Activated naive CD4-positive, alpha-beta T cell treated with anti-CD3 and anti-CD28 coated beads for 36 hours (primary cell): ENCODE data around the gene LIF. TPM values are rescaled to one million over a fixed set of nuclear protein-coding genes. Genes with fewer than 3 reads are reported as not detected.

ENCODE experiments used
- CTCF ChIA-PET: fragments of 350-600 bp; sonication (Branson Sonifier 250); formaldehyde crosslinking; loops from one replicate; lab custom pipeline; 2021; ENCODE audit warnings: antibody characterized with exemption; lab: Charles Lee
- DNase-seq: peaks from one replicate; pipeline ENCODE4 v3.0.0-alpha.2; 2020
- H3K27ac Mint-ChIP-seq: one replicate; pipeline ENCODE4 v1.8.0; 2021; ENCODE audit warnings: mild to moderate bottlenecking, mixed read lengths
- H3K27me3 Mint-ChIP-seq: one replicate; pipeline ENCODE4 v1.8.0; 2021; ENCODE audit warnings: low read depth, mixed read lengths
- H3K36me3 Mint-ChIP-seq: one replicate; pipeline ENCODE4 v1.8.0; 2021; ENCODE audit warnings: low read depth, mixed read lengths
- H3K4me1 Mint-ChIP-seq: one replicate; pipeline ENCODE4 v1.8.0; 2021; ENCODE audit warnings: low read depth, mixed read lengths
- H3K4me3 Mint-ChIP-seq: one replicate; pipeline ENCODE4 v1.8.0; 2021; ENCODE audit warnings: mild to moderate bottlenecking, moderate library complexity, mixed read lengths
- H3K9me3 Mint-ChIP-seq: one replicate; pipeline ENCODE4 v1.8.0; 2021; ENCODE audit warnings: mixed read lengths
- intact Hi-C: fragments of 100-400 bp; cut with micrococcal nuclease; formaldehyde crosslinking; loops from one replicate; pipeline ENCODE4 v1.15.1; 2023
- total RNA-seq, 2 experiments: library from RNA; stranded (reverse); gene quantifications; one replicate each; pipeline ENCODE4 v1.2.3, GENCODE V29; 2021

LIF gene
- total RNA-seq, 2 experiments from 2014 or later, result 111 to 115 TPM

DNA sequence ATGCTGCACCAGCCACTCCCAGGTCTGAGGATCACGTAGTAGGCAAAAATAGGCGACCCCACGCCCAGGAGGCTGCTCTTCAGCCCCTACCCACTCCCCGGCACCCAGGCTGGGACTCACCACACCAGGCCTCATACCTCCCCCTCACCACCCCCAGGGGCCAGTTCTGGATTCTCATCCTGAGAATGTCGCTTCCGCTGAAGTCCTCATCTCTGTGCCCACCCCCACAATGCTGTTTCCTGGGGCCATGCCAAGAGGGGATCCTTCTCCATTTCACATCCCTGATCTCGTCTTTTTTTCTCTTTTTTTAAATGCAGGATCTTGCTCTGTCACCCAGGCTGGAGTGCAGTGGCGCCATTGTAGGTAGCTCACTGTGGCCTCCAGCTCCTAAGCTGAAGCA, 21.8 kb upstream of the LIF start:
- Mint-ChIP-seq H3K27ac (peak overlapping the region; percentile 98), H3K36me3 (peaks cover 49% of the 10 kb centered on the region), H3K4me1 (peaks cover 30% of the 10 kb centered on the region), H3K27me3 (no peaks in the 10 kb centered on the region), H3K4me3 (peak overlapping the region; percentile 99), H3K9me3 (no peaks in the 10 kb centered on the region)
- no peak for DNase-seq
- intact Hi-C loops, result loop anchor here (5.0 to 10.0 kb wide), 3 partner anchors 324 to 664 kb away; partner anchors contain the start of genes NF2, PES1, UQCR10 and ZMAT5
- CTCF ChIA-PET, result interaction anchor here (0.6 to 2.6 kb wide), 4 partner anchors 13 to 162 kb away, joined by 3 to 14 read pairs (median 4); no protein-coding TSS in a partner anchor

GRCh38 chr22:30267382-30268302, 21.1 kb upstream of the LIF start:
- Mint-ChIP-seq H3K4me3 (peak overlapping the region; percentile 99), H3K4me1 (peaks cover 36% of the 10 kb centered on the region), H3K9me3 (no peaks in the 10 kb centered on the region), H3K27me3 (no peaks in the 10 kb centered on the region), H3K36me3 (peaks cover 55% of the 10 kb centered on the region), H3K27ac (peak overlapping the region; percentile 98)
- DNase-seq, result peak; percentile 76
- CTCF ChIA-PET, result interaction anchor here (0.6 to 2.6 kb wide), 6 partner anchors 10 to 329 kb away, joined by 3 to 14 read pairs (median 4); no protein-coding TSS in a partner anchor
- intact Hi-C loops, result loop anchor here (1.0 to 10.0 kb wide), 5 partner anchors 8 to 663 kb away; partner anchors contain the start of genes LIF, NF2, PES1 and UQCR10

DNA sequence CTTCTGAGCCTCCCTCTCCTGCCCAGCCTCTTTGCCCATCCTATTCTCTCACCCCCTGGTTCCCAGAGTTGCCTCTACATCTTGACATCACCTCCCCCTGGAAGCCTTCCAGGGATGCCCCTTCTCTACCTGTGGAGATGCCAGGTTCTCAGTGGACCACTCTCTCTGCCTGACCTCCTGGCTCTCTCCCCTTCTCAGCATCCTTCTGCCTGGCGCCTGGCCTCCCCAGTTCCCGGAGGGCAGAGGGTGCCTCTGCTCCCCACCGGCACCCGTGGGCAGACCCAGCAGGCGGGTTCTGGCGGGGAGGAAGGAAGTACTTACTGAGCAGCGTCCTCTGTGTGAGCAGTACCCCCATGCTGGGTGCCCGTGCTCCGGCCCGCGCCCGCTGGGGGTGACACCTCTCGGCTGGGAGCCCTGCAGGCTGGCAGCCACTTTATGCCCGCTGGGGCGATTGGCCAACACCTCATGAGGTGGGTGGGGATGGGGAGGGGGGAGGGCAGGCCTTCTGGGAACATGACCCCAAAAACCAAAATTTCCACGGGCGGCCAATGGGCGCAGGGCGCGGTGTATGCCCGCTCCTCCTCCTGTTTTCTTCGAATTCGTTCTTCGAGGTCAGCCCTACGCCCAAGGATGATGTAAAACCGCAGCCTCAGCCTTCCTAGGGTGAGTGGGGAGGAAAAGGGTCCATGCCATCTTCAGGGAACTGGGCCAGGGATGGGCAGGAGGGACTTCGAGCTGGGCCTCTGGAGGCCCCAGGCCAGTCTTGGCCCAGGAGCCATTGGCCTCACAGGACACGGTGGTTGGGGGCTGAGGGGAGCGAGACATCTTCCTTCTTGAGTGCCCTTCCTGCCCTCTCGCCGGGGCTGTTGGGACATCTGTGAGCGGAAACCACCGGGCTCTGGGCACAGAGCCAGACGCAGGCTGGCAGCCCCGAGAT, 20.2 kb upstream of the LIF start, which contains the start of gene OSM:
Gene OSM, minus strand, starts transcription at position 407 of the 937 bp plus-strand sequence. Its CDS starts 52 bp downstream, at position 355.
- intact Hi-C loops, result loop anchor here (1.0 to 10.0 kb wide), 5 partner anchors 9 to 662 kb away; partner anchors contain the start of genes LIF, NF2, PES1 and UQCR10
- Mint-ChIP-seq H3K27ac (peak within 1 kb of the TSS; percentile 98), H3K36me3 (peaks cover 61% of the 10 kb centered on the region), H3K4me3 (peak within 1 kb of the TSS; percentile 99), H3K9me3 (no peaks in the 10 kb centered on the region), H3K4me1 (peaks cover 42% of the 10 kb centered on the region), H3K27me3 (no peaks in the 10 kb centered on the region)
- CTCF ChIA-PET, result interaction anchor here (0.6 to 2.6 kb wide), 4 partner anchors 11 to 328 kb away, joined by 3 to 14 read pairs (median 4); no protein-coding TSS in a partner anchor
- peak; percentile 86 for DNase-seq

DNA sequence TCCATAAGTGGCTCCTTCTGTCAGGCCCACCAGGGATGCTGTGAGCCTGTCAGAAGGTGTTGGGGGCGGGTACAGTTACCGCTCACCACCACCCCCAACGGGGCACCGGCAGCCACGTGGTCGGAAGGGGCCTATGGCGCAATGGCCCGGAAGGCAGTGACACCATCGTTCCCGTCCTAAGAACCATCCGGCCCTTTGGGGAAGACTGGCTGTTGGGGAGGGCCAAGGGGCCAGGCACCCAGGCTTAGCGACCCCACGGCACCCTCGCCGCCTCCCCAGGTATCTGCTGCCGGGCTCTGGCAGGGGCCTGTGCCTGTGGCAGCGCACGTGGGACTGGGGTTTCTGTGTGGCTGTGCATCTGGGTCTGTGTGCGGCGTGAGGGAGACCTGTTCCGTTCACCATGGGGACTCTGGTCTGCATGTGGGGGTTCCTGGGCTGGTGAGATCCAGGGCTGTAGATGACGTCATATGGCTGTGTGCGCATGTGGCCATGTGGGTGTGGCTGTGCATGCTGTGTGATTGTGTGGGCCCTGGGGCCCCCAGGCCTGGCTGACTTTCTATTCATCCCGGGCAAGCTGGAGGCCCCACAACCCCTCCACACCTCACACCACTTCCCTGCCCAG, 19.4 kb upstream of the LIF start:
- CTCF ChIA-PET, result interaction anchor here (0.6 to 3.4 kb wide), 2 partner anchors 21 to 38 kb away, joined by 4 to 74 read pairs; partner anchors contain the start of gene CASTOR1
- Mint-ChIP-seq H3K4me1 (peaks cover 42% of the 10 kb centered on the region), H3K36me3 (peaks cover 61% of the 10 kb centered on the region), H3K9me3 (no peaks in the 10 kb centered on the region), H3K27me3 (no peaks in the 10 kb centered on the region), H3K27ac (peak overlapping the region; percentile 98), H3K4me3 (peak overlapping the region; percentile 99)
- peak; percentile 92 for DNase-seq
- intact Hi-C loops, result loop anchor here (5.0 to 10.0 kb wide), 3 partner anchors 326 to 661 kb away; partner anchors contain the start of genes NF2, PES1, UQCR10 and ZMAT5

- peaks cover 42% of the 10 kb centered on the region for H3K4me1 Mint-ChIP-seq
- no peaks in the 10 kb centered on the region for H3K9me3 Mint-ChIP-seq
- intact Hi-C loops, result loop anchor here (5.0 to 10.0 kb wide), 3 partner anchors 327 to 660 kb away; partner anchors contain the start of genes NF2, PES1, UQCR10 and ZMAT5
Measured at GRCh38 chr22:30265131-30265720, 18.7 kb upstream of the LIF start.

DNA sequence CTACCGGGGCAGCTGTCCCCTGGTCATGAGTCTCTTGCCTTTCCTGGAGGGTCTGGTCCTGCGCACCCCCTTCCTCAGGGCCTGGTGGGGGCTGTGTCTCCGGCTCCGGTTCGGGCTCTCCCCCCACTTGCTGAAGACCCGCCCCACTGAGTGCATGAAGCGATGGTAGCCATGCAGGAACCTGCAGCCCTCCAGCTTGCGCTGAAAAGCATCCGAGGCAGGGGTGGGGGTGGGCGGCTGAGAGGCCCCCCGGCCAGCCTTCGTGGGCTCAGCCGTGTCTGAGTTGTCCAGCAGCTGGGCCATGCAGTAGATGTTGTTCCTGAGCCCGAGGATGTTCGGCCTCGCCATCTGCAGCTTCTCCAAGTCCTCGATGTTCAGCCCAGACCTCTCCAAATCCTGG, 17.3 kb upstream of the LIF start:
- no peaks in the 10 kb centered on the region for H3K27me3 Mint-ChIP-seq
- H3K4me1 Mint-ChIP-seq, result peaks cover 42% of the 10 kb centered on the region
- H3K27ac Mint-ChIP-seq, result no peak overlapping the region
- no peak for DNase-seq
- no peaks in the 10 kb centered on the region for H3K9me3 Mint-ChIP-seq
- H3K4me3 Mint-ChIP-seq, result no peak overlapping the region
- H3K36me3 Mint-ChIP-seq, result peaks cover 45% of the 10 kb centered on the region
- CTCF ChIA-PET, result interaction anchor here (0.6 to 3.4 kb wide), 12 partner anchors 8 to 188 kb away, joined by 3 to 74 read pairs (median 4); partner anchors contain the start of gene CASTOR1
- intact Hi-C loops, result loop anchor here (1.0 to 10.0 kb wide), 3 partner anchors 23 to 659 kb away; partner anchors contain the start of genes NF2 and RNF215

More at GRCh38 chr22:30265131-30265720, 18.7 kb upstream of the LIF start:
- H3K27me3 Mint-ChIP-seq, result no peaks in the 10 kb centered on the region
- CTCF ChIA-PET, result interaction anchor here (0.6 to 3.4 kb wide), 6 partner anchors 9 to 126 kb away, joined by 3 to 74 read pairs (median 3); partner anchors contain the start of gene CASTOR1
- H3K27ac Mint-ChIP-seq, result peak overlapping the region; percentile 98
- peak overlapping the region; percentile 99 for H3K4me3 Mint-ChIP-seq
- DNase-seq, result no peak
- H3K36me3 Mint-ChIP-seq, result peaks cover 56% of the 10 kb centered on the region

DNA sequence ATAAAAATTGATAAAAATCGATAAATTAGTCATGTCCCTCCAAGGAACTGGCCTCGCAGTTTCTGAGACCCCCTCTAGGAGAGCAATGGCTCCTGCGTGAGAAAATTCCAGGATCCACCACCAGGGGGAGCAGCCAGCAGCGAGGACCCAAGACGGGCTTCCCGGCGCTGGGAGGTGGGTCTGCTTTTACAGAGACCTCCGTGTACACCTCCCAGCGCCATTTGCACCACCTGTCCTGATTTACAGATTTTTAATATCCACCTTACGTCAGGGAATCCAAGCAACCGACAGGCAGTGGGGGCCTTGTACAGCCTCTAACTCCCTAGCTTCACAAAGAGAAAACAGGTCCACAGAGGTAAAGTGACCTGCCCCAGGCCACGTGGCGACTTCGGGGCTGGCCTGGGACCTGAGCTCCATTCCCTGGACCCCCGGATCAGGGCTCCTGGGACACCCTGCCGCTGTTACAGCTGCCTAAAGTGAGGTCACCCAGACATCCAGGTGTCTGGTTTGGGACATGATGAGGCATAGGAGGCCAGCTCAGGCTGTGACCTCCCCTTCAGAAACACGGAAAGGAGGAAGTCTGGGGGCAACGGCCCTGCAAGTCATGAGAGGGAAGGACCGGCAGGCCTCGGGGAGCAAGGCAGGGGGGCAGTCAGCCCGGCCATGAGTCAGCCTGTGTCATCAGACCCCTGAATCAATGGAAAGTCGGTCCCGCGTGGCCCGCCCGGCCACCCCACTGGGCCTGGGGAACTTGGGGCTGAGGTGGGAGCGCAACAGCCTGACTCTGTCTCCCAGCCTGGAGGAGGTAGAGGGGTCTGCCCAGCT, 16.6 kb upstream of the LIF start:
- peak; percentile 87 for DNase-seq
- CTCF ChIA-PET, result interaction anchor here (0.6 to 3.4 kb wide), 24 partner anchors 7 to 189 kb away, joined by 3 to 74 read pairs (median 4); partner anchors contain the start of gene CASTOR1
- intact Hi-C loops, result loop anchor here (1.0 to 10.0 kb wide), 3 partner anchors 24 to 658 kb away; partner anchors contain the start of genes NF2 and RNF215
- no peaks in the 10 kb centered on the region for H3K9me3 Mint-ChIP-seq
- peaks cover 39% of the 10 kb centered on the region for H3K4me1 Mint-ChIP-seq
- peak overlapping the region; percentile 43 for H3K27ac Mint-ChIP-seq
- peaks cover 38% of the 10 kb centered on the region for H3K36me3 Mint-ChIP-seq
- peak overlapping the region; percentile 65 for H3K4me3 Mint-ChIP-seq
- H3K27me3 Mint-ChIP-seq, result no peaks in the 10 kb centered on the region

DNA sequence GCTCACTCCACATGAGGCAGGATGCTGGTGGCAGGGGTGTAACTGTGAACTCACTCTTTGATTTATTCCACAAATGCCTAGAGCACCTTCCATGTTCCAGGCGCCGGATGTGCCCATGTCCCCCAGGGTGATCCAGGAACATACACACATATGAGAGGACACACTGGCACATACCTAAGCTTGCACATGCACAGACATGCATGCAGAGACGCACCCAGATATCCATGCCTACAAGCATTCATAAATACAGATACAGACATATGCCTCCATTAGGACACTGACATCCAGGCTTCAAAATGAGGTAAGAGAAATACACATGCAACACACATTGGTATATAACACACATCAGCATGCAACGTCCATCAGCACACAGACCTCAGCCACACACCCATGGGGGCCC, 15.6 kb upstream of the LIF start:
- intact Hi-C loops, result loop anchor here (10.0 kb wide), 1 partner anchor 657 kb away; the partner anchor contains the start of gene NF2
- Mint-ChIP-seq H3K9me3 (no peaks in the 10 kb centered on the region), H3K36me3 (peaks cover 33% of the 10 kb centered on the region), H3K4me1 (peaks cover 36% of the 10 kb centered on the region), H3K4me3 (peak overlapping the region; percentile 34), H3K27ac (no peak overlapping the region), H3K27me3 (no peaks in the 10 kb centered on the region)
- no peak for DNase-seq
- CTCF ChIA-PET, result interaction anchor here (0.6 to 2.9 kb wide), 8 partner anchors 15 to 156 kb away, joined by 3 to 12 read pairs (median 5); partner anchors contain the start of genes CCDC157 and SF3A1

DNA sequence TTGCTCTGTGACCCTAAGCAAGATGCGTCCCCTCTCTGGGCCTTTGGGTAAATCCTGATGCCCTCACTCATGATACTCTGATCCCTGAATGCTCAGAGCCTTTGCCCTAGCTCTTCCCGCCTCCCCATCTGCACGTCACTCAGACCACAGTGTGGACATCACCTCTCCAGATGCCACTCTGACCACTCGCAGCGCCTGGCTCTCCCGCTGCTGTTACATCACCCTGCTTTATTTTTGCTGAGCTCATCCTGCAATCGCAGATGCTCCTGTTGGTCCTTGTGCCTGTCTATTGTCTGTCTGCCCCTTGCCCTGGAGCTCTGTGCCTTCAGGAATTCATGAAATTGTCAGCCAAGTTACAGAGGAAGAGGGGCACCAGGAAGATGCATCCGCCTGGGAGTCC, 14.6 kb upstream of the LIF start:
- H3K27ac Mint-ChIP-seq, result no peak overlapping the region
- DNase-seq, result no peak
- H3K36me3 Mint-ChIP-seq, result peaks cover 25% of the 10 kb centered on the region
- H3K9me3 Mint-ChIP-seq, result no peaks in the 10 kb centered on the region
- H3K27me3 Mint-ChIP-seq, result no peaks in the 10 kb centered on the region
- no peak overlapping the region for H3K4me3 Mint-ChIP-seq
- CTCF ChIA-PET, result interaction anchor here (1.0 to 2.9 kb wide), 6 partner anchors 11 to 155 kb away, joined by 3 to 12 read pairs (median 4); no protein-coding TSS in a partner anchor
- peaks cover 36% of the 10 kb centered on the region for H3K4me1 Mint-ChIP-seq
- intact Hi-C loops, result loop anchor here (10.0 kb wide), 1 partner anchor 656 kb away; the partner anchor contains the start of gene NF2
